ENCODE measurements around the gene ZBTB44.

- TF ChIP-seq CTCF (IDR thresholded peaks at IDR 0.05; ENCODE audit: borderline replicate concordance, extremely low read depth, low read length, poor library complexity, severe bottlenecking) (no peak), EZH2 (IDR thresholded peaks at IDR 0.05; ENCODE audit: borderline replicate concordance, low read depth, low read length, severe bottlenecking) (no peak)
Observed at GRCh38 chr11:130314750-130315285, at the start of gene ZBTB44.

Data from DND-41 (cell line).